NCI-H1048 (cell line): Measurements from ENCODE around the gene STK32A.

Experiments used
- DNase-seq: peaks from one replicate; lab custom pipeline; 2025; lab: John Stamatoyannopoulos, UW

Gene STK32A

DNA sequence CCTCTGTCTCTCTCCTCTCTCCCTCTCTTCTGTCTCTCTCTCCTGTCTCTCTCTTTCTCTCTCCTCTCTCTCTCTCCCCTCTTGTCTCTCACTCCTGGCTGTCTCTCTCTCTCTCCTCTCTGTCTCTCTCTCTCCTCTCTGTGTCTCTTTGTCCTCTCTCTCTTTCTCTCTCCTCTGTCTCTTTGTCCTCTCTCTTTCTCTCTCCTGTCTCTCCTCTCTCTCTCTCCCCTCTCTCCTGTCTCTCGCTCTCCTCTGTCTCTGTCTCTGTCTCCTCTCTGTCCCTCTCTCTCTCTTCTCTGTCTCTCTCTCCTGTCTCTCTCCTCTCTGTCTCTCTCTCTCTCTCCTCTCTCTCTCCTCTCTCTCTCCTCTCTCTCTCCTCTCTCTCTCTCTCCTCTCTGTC lies 25.0 kb downstream of the STK32A start:
- no peak for DNase-seq

- no peak for DNase-seq
Measured at GRCh38 chr5:147267082-147267832, 32.4 kb downstream of the STK32A start.

DNA sequence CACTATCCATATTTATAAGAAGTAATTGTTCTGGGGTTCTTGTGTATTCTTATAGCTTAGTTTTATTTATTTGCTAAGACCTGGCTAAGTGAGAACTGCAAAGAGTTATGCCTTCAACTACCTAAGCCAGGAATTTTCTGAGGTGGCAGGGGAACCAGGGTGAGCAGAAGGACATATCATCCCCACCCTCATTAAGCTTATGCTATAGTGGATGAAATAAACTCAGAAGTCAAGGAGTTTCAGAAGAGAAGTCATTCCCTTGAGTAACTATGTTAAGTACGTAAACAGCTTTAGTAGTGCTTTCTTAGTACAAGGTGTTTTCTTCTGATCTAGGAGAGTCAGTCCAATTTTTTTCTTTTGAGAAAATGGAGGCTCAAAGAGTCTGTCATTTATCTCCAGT lies 41.7 kb downstream of the STK32A start:
- DNase-seq = no peak

DNA sequence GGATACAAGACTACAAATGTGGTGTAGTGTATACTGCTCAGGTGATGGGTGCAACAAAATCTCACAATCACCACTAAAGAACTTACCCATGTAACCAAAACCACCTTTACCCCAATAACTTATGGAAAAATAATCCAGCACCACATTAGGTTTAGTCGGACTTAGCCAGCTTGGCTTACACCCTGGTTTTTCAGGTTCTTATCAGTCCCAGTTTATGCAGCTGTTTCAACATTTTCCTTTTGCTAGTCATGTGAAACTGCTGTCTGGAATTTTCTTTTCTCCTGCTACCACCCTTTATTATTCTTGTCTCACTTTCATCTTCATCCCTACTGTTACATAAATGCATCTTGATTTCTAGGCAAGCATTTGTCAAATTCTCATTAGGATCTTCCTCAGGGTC lies 51.5 kb downstream of the STK32A start:
- DNase-seq = no peak

DNA sequence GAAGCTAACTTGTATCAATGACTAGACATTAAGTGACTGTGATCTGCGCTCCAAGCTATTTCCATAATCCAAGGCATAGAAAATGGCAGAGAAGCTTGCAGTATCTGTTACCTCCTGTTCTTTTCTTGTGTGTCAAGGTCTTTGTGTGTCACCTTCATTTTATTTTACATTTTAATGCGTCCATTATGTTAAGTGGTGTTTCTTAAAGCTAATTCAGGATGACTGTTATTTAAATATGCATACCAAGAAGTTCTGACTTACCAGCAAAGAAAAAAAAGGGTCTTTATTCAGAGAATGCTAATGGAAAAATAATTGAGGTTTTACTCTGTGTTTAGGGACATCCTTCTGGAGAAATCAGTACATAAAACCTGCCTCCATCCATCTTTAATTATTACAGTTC lies 52.3 kb downstream of the STK32A start:
- DNase-seq = no peak

GRCh38 chr5:147290261-147290660 lies 55.4 kb downstream of the STK32A start:
- no peak for DNase-seq

DNA sequence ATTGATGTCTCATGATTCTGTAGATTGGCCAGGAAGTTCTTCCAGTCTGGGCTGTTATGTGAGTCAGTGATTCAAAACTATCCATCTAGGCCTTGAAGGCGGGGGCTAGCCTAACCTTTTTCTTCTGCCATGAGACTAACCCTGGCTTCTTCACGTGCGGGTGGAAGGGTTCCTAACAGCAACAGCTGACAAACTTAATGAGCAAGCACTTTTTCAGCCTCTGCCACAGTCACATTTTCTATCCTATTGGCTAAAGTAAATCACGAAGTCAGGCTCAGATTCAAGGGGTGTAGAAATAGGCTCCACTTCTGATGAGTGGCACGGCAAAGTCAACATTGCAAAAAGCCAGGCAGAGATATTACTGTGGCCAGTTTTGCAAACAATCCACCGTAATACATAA lies 68.4 kb downstream of the STK32A start:
- DNase-seq = no peak

DNA sequence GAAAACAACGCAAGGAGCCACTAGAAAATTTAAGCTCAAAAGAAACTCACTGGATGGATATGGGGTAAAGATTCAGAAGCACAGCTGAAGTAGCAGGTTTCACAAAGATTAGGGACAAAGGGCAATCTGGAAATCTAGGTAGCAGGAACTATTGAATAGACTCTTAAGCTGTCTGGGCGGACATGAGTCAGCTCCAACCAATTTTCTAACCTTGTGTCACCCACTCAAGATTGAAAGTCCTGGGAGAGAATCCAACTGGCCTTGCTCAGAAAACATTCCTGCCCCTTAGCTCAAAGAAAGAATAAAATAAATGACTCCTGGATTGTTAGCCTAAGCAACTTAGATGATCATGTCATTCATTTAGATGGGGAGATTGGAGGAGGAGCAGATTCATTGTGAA lies 69.2 kb downstream of the STK32A start:
- DNase-seq = no peak

GRCh38 chr5:147305147-147305546 lies 70.3 kb downstream of the STK32A start:
- no peak for DNase-seq

GRCh38 chr5:147306351-147306750 lies 71.5 kb downstream of the STK32A start:
- DNase-seq = no peak

- DNase-seq = no peak
Measured at GRCh38 chr5:147307170-147307569, 72.3 kb downstream of the STK32A start.

DNA sequence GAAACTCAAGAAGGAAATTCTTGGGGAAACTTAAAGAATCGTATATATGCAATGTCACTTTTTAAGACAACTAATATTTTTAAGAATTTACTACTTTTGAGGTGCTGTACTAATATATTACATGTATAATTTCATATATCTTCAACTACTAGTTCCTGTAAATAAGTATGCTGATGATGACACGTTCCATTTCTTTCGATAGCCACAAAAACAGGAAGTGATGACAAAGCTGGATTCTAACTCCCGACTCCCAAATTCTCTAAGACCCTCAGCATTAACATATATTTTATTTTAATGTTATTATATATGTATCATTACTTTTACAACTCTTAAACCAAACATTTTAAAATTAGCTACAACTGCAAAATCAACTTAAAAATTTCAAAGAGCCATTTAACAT lies 74.8 kb downstream of the STK32A start:
- no peak for DNase-seq

DNA sequence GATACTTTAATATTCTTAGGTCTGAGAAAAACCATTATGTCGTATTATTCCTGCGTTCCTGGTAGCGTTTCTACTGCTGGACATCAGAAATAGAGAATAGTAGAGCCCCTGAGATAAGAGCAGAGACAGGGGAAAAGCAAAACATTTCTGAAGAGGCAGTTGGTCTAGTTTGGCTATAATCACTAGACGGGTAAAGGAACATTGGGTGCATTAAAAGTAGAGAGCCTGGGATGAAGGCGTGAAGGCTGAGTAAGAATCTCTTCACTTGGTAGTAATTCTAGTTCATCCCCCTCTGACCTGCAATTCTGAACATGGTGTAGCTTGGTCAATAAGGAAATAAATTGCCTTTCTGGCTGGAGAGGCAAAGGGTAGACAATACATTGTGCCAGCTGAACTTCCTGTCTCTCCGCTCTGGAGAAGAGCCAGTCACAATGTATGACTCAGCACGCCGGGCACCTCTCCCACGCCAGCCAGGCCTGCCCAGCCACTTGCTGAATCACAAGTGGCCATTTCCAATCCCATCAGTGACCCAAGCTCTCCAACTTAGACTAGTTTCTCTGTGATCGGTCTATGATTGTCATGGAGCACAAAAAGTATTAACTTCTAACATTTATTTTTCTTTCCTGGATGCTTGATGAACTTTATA lies 75.4 kb downstream of the STK32A start:
- no peak for DNase-seq

- DNase-seq = no peak
Measured at GRCh38 chr5:147317978-147318684, 83.3 kb downstream of the STK32A start.

DNA sequence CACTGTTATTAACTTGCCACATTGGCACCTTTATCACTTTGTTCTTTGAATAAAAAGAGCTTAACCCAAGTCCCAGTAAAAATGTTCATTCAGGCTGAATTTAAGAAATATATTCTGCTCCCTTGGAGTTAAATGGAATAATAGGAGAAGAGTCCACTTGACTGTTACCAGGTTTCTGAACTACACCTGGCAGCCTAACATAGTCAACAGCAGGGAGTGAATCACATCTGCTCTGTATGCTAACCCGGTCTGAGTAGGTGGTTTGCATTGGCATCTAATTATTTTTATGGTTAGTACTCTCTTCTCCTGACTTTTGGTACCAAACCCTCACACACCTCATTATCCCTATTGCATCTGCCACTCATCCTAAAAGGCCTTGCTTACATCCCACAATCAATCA lies 86.7 kb downstream of the STK32A start:
- no peak for DNase-seq

- no peak for DNase-seq
Measured at GRCh38 chr5:147327421-147327820, 92.6 kb downstream of the STK32A start.

GRCh38 chr5:147327905-147328304 lies 93.1 kb downstream of the STK32A start:
- DNase-seq = no peak

- no peak for DNase-seq
Measured at GRCh38 chr5:147332658-147333057, 97.8 kb downstream of the STK32A start.

GRCh38 chr5:147336876-147337275 lies 102.0 kb downstream of the STK32A start:
- no peak for DNase-seq

DNA sequence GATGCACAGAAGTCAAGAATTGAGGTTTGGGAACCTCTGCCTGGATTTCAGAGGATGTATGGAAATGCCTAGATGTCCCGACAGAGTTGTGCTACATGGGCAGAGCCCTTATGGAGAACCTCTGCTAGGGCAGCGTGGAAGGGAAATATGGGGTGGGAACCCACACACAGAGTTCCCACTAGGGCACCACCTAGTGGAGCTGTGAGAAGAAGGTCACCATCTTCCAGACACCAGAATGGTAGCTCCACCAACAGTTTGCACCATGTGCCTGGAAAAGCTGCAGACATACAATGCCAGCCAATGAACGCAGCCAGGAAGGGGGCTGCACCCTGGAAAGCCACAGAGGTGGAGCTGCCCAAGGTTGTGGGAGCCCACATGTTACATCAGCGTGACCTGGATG lies 104.5 kb downstream of the STK32A start:
- no peak for DNase-seq

- DNase-seq = no peak
Measured at GRCh38 chr5:147340941-147341340, 106.1 kb downstream of the STK32A start.

- DNase-seq = no peak
Measured at GRCh38 chr5:147341345-147341744, 106.5 kb downstream of the STK32A start.

- DNase-seq = no peak
Measured at GRCh38 chr5:147344861-147345260, 110.0 kb downstream of the STK32A start.
